COLO829 (cell line): Measurements from ENCODE around the gene TADA2B.
"Not testable (repeated sequence)": the region's sequence is repeated elsewhere in the genome, so short reads cannot be mapped to it uniquely, and the experiment has no call there.

Experiments used
- DNase-seq: peaks from one replicate; pipeline ENCODE4 v3.0.0; 2012; ENCODE audit warnings: low spot score

Gene TADA2B

GRCh38 chr4:7083597-7084563 lies 40.7 kb downstream of the TADA2B start:
- no peak for DNase-seq

- DNase-seq, result not testable (repeated sequence)
These were observed 41.4 kb downstream of the TADA2B start for GRCh38 chr4:7084564-7084961.

GRCh38 chr4:7086384-7086783 lies 43.2 kb downstream of the TADA2B start:
- DNase-seq, result no peak

GRCh38 chr4:7087036-7087435 lies 43.9 kb downstream of the TADA2B start:
- DNase-seq, result no peak

- no peak for DNase-seq
These were observed 46.2 kb downstream of the TADA2B start for GRCh38 chr4:7089213-7089986.

- DNase-seq, result no peak
These were observed 48.9 kb downstream of the TADA2B start for GRCh38 chr4:7092026-7092425.

GRCh38 chr4:7094916-7095315 lies 51.7 kb downstream of the TADA2B start:
- DNase-seq, result no peak

- DNase-seq, result no peak
These were observed 52.5 kb downstream of the TADA2B start for GRCh38 chr4:7095611-7096155.

- DNase-seq, result no peak
These were observed 53.1 kb downstream of the TADA2B start for GRCh38 chr4:7096236-7096635.

- peak; percentile 58 for DNase-seq
These were observed 58.7 kb downstream of the TADA2B start for GRCh38 chr4:7101692-7102515.

- not testable (repeated sequence) for DNase-seq
These were observed 59.3 kb downstream of the TADA2B start for GRCh38 chr4:7102516-7102909.

- peak; percentile 93 for DNase-seq
These were observed 59.9 kb downstream of the TADA2B start for GRCh38 chr4:7103031-7103606.

GRCh38 chr4:7103607-7104365 lies 60.6 kb downstream of the TADA2B start:
- no peak for DNase-seq

- DNase-seq, result no peak
These were observed 61.3 kb downstream of the TADA2B start for GRCh38 chr4:7104366-7105031.

GRCh38 chr4:7105276-7105675 lies 62.1 kb downstream of the TADA2B start:
- no peak for DNase-seq

GRCh38 chr4:7107166-7107905 lies 64.2 kb downstream of the TADA2B start:
- DNase-seq, result no peak
